Thyroid gland (tissue), 4 donors: ENCODE data around the gene STYXL2.

Experiments
- CTCF ChIP-seq, 6 experiments: fragments of 200-600 bp in 3 of 6; fragments of 450-650 bp in 3 of 6; sonication (generic) in 3 of 6; IDR thresholded peaks; one replicate each; pipeline ENCODE4 v1.5.1; 2016 to 2019; ENCODE audit warnings: antibody characterized with exemption in 6 of 6, mild to moderate bottlenecking in 2 of 6, inconsistent platforms in 1 of 6, moderate library complexity in 1 of 6
- POLR2A ChIP-seq, 2 donors: fragments of 450-650 bp; IDR thresholded peaks; one replicate each; pipeline ENCODE4 v1.6.1; 2017; ENCODE audit warnings: antibody characterized with exemption in 2 of 2, mild to moderate bottlenecking in 2 of 2, moderate library complexity in 1 of 2

GRCh38 chr1:167138703-167139102 is 44.8 kb downstream of the STYXL2 start:
- TF ChIP-seq CTCF (IDR thresholded peaks at IDR 0.05): no peak
- TF ChIP-seq POLR2A (IDR thresholded peaks at IDR 0.05): no peak
